Activated CD4-positive, alpha-beta T cell treated with anti-CD3 and anti-CD28 coated beads, Interleukin-2, amount 50 U/mL, for 1 hour (primary cell): ENCODE results near the gene PTHLH.

Experiments
- DNase-seq: peaks from one replicate; pipeline ENCODE4 v3.0.0-alpha.2; 2020

The PTHLH gene

GRCh38 chr12:27972721-27973120, at the start of gene PTHLH:
Gene PTHLH, minus strand, starts transcription at chr12:27972733. Its CDS starts 3,239 bp downstream, at chr12:27969494.
- DNase-seq = no peak

- DNase-seq = no peak
These were observed 49.2 kb upstream of the PTHLH start for GRCh38 chr12:28021704-28022103.

DNA sequence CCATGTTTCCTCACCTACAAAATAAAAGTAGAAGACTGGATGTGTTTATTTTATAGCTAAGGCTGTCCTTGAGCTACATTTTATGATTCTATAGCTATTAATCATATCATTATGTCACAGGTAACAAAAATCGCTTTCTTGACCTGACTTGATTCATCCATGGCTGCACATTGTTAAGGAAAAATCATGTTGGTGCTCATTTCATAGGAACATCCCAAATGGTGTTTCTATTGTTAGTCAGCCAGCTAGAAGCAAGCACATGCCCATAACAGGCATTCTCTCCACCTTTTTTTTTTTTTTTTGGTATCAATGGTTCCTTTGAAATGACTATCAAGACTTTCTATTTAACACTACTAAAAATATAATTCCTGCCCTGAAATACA, 45.3 kb upstream of the PTHLH start:
- DNase-seq = no peak

- DNase-seq = no peak
These were observed 44.8 kb upstream of the PTHLH start for GRCh38 chr12:28017126-28017872.

DNA sequence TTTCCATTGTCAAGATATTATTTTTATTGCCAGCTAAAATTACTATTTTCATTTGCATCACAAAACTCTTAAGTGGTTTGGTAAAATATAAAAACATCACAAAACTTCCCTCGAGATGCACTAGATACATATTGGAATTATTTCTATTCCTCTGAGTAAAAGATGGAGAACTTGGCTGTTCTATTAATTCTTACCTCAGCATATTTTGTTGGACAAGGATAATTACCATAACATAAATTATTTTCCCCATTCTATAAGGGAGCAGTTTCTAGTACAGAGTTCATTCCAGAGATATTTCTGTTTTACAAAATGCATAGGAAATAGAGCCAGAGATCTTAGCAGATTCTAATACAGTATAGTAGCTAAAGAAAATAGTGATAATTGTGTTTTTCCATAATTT, 42.6 kb upstream of the PTHLH start:
- DNase-seq = no peak

DNA sequence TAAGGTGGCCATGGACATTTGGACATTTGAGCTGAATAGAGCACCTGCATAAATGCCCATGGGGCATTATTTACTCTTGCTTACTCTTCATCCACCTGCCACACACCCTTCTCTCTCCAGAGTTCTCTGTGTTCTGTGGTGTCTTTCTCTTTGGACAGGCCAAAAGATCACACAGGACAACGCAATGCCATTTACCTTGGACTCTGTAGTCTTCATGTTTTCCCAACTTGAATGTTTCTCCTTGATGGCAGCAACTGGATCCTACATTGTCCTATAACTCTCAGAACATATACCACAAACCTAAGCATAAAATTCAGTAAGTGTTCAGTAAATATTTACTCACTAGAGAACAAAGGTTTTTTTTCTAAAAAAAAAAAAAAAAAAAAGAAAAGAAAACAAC, 41.7 kb upstream of the PTHLH start:
- DNase-seq = no peak

DNA sequence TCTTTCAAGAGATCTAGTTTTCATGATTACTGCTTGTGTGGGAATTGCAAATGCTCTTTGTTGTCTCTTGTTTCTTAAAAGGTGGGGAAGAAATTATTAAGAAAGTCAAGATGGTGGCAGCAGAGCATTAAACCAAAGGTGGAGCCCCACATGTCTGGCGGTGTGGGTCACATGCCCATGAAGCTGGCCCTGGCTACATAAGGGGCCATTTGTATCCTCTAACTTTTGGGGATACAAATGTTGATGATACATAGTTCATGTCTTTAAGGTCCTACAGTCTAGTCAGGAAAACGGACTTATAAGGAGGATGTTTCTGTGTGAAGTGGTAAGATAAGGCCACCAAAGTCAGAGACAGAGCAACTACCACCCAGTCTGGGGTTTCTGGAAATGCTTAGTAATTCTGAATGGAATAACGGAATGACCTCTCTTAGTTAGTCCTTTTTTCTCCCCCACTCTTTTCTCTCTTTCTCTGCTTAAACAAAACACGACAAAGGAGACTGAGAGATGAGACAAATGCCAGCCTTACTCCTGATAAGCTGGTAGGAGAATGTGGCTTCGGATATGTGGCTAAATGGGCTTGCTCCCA, 39.9 kb upstream of the PTHLH start:
- no peak for DNase-seq

DNA sequence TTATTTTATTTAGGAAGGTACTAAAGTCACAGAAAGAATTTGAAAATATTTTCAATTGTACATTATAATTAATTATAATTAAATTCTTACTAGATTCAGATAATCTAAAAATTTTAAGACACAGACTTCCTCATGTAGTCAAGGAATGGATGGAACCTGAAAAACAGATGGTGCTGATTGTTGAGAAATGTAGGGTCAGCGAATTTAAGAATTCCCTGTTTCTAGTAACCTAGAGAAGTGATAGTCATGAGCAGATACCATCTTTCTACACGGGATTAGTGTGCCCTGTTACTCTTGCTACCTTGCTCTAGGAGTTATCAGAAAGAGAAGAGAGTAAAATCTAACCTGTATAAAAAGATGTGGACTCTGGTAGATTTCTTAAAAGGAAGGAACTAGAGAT, 37.5 kb upstream of the PTHLH start:
- DNase-seq = no peak

DNA sequence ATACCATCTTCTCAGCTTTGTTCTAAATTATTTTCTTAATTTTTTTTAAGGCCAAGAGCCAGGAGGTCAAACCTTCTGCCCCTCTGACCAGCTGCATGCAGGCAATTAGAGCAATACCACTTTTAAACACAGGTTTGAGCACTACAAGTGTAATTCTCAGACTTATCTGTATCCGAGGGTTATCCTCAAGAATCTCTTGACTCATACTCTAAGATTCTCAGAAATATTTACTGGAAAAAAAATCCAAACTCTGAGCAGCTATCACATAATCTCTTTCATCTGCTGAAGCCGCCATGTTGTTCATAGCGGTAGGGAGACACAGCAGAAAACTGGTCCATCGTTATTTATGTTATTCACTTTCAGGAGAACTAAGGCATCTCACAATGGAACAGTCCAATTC, 27.4 kb upstream of the PTHLH start:
- DNase-seq = no peak

GRCh38 chr12:27999521-27999920, 27.0 kb upstream of the PTHLH start:
- no peak for DNase-seq

- DNase-seq = no peak
These were observed 26.1 kb upstream of the PTHLH start for GRCh38 chr12:27998658-27999057.

GRCh38 chr12:27998170-27998569, 25.6 kb upstream of the PTHLH start:
- no peak for DNase-seq

DNA sequence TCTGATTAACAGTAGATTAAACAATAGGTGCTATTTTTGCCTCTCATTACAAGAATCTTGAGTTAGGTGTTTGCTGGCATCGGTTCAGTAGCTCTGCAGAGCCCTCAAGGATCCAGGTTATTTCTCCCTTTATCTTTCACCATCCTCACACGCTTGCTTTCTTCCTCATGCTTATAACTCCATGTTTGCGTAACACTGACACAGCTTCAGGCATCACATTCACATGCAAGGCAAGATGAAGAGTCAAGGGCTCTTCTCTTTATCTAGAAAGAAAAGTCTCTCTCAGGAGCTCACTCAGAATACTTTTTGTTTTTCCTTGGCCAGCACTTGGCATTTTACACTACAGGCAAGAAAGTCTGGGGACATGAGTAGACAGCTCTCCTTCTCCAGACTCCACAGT, 24.2 kb upstream of the PTHLH start:
- DNase-seq = no peak

GRCh38 chr12:27995406-27995805, 22.9 kb upstream of the PTHLH start:
- DNase-seq = no peak

DNA sequence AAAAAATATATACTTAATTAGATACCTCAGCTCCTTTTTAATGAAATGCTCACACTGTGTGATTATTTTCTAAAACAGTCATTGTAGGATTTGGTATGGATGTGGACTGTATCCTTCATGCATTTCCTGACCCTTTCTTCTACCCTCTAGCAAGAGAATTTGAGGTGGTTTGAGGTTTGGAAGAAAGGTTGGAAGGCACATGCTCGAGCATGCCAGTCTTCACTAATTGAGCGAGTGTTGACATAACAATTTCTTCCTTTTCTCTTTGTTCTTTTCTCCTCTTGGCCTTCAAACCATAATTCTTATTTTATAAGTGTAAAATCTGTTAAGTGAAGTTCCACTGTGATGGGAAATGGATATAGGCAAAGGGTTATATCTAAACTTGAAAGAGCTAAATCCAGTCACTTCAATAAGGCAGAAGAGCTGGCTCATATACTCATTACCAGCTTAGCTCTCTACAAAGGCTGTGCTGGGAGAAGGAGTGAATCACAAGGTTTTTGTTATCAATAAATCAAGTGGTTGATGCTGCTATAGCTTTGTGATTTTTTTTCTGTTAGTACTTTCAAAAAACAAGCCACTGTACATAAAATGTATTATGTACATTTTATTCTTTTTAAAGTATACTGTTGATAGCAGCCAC, 16.2 kb upstream of the PTHLH start:
- no peak for DNase-seq

GRCh38 chr12:27987331-27987730, 14.8 kb upstream of the PTHLH start:
- no peak for DNase-seq

DNA sequence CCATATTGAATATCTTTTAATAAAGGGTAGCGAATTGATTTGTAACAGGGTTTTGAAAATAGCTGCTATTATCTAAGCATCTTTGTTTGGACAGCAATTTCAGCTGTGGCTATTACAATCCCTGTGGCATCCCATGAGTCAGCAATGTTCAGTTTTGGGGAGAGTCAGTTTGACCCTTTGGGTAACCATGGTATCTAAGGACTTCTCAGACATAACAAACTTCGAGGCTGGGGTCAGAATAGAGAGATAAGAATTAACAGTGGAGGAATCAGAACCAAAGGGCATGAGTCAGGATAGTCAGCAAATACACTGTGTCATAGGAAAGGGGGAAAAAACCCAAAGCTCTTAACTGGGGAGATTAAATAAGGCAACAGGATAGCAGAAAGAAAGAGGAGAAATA, 11.7 kb upstream of the PTHLH start:
- DNase-seq = no peak

DNA sequence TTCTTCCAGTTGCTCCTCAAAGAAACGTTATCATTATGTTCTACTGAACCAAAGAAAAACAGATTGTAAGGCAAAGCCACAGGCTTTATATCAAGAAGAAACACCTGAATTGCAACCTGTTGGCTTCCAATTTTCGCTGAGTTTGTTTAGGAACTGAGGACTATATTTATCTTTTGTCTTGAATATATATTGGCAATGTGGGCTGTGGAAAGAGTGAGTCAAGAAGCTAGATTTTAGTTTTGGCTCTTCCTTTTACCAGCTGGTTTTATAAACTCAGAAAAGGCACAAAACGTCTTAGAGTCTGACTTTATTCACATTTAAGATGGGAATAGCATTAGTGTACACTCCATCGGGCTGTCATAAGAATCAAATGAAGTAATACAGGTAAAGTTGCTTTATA, 10.4 kb upstream of the PTHLH start:
- no peak for DNase-seq

- no peak for DNase-seq
These were observed 9.9 kb upstream of the PTHLH start for GRCh38 chr12:27982385-27982784.

- DNase-seq = no peak
These were observed 9.3 kb upstream of the PTHLH start for GRCh38 chr12:27981874-27982273.

DNA sequence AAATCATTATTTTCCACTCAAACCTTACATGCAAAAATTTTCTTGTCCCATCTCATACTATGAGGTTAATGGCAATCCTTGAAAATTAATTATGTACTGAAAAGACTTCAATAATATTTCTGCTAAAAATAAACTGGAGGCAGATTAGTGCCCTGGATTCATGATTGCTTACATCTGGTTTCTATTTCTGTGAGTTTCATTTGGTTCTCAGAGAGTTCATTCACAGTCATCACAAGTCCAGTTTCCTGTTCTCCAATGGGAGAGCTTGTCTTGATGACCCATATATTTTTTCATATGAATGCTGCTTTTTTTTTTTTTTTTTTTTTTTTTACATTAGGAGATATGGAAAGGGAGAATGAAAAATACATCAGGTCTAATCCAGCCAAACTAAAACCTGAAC, 6.6 kb upstream of the PTHLH start:
- DNase-seq = no peak

DNA sequence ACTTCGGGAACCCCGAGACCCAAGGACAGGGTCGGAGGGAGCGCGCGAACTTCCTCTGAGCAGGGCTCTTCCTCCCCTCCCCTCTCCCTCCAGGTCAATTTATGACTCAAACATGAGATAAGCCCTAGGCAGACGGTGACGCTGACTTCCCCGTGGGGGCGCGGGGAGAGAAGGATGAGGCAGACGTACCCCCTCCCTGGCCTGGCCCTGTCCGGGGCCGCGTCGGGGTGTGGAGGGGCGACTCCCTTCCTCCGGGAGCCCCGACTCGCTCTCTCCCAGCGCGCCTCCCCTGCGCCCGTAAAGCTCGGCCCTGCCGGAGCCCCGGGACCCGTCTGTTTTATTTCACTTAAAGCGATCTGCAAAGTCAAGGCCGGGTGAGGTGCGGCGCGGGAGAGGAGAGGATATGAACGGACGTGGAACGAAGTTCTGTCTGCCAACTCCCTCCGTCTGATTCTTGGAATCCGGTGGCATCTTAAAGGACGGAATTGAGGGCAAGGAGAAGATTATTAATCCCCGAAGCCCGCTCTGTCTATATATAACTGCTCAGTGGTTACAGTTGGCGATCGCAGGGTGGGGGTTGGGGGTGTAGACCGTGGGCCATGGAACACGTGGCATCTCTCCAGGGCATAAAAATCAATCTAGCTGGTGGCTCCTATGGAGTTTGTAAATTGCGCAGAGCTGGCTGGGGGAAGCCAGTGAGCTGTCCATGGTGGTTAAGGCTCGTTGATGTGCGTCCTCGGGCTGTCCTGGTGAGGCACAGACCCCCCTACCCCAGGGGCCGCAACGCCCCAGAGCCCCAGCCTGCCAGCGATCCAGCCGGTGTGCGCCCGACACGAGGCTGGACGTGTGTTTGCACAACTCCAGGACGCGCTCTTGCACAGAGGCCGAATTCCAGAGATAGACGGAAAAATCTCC, 2.9 kb upstream of the PTHLH start:
- no peak for DNase-seq

DNA sequence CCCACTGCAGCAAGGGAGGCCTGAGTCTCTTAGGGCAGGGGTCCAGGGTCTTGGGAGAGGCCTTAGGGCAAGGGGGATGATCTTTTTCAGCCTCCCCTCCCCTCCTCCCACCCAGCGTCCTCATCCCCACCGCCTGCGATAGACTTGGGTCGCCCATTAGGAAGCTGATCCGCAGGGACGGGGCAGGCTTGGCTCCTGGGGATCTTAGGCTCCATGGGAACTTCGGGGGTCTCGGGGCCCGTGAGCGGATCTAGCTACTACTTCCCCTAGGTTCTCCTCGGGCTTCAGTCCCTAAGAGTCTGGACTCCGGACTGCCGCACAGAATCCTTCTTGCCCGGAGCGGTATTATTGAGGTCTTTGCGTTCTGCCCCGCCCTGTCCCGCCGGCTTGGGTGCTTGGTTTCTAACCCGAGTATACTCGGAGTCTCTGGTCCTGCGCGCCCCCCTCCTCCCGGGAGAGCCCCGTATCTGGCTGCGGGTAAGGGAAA, 2.2 kb upstream of the PTHLH start:
- DNase-seq = no peak
